Islet precursor cell (in vitro differentiated cells): ENCODE data around the gene RALGAPB.
"Not testable (repeated sequence)": the region's sequence is repeated elsewhere in the genome, so short reads cannot be mapped to it uniquely, and the experiment has no call there.

Experiments
- DNase-seq: peaks from one replicate; pipeline ENCODE4 v3.0.0-alpha.2; 2018

Gene RALGAPB

DNA sequence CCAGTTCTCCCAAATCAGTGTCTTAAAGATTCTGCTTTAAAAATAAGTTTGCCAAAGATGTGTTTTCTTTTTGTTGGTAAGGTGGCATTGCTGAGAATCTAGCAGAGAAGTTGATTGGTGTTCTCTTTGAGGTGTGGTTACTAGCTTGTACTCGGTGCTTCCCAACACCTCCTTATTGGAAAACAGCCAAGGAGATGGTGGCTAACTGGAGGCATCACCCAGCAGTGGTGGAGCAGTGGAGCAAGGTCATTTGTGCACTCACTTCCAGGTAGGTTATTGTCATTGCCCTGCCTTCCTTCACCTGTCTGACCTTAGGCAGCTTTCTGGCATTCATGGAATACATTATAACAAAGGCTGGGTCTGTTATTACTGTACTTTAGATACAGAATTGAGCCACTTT, 26.7 kb downstream of the RALGAPB start:
- DNase-seq: no peak

DNA sequence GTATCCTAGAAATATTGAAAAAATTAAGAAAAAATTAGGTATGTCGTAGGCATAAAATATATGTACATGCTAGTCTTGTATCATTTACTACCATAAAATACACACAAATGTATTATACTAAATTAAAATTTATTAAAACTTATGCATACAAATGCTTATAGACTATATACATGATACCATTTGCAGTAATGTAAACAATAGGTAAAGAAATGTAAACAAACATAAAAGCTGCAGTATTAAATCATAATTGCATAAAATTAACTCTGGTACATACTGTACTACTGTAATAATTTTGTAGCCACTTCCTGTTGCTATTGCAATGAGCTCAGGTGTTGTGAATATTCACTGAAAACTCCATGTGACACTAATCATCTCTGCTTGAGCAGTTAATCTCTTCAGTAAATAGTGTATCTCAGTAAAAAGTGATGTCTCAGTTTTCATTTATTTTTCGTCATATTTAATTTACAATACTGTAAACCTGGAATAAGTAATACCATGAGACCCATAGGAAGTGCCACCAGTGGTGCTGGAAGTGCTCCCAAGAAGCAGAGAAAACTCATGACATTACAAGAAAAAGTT, 29.3 kb downstream of the RALGAPB start:
- no peak for DNase-seq

DNA sequence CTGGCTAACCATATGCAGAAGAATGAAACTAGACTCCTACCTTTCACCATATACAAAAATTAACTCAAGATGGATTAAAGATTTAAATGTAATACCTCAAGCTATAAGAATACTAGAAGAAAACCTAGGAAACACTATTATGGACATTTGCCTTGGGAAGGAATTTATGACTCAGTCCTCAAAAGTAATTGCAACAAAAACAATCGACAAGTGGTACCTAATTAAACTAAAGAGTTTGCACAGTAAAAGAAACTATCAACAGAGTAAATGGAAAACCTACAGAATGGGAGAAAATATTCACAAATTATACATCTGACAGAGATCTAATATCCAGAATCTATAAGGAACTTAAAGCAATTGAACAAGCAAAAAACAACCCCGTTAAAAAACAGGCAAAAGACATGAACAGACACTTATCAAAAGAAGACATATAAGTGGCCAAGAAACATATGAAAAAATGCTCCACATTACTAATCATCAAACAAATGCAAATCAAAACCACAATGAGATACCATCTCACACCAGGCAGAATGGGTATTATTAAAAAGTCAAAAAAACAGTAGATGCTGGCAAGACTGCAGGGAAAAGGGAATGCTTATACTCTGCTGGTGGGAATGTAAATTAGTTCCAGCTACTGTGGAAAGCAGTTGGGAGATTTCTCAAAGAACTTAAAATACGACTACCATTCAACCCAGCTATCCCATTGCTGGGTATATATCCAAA, 31.9 kb downstream of the RALGAPB start:
- DNase-seq: no peak

DNA sequence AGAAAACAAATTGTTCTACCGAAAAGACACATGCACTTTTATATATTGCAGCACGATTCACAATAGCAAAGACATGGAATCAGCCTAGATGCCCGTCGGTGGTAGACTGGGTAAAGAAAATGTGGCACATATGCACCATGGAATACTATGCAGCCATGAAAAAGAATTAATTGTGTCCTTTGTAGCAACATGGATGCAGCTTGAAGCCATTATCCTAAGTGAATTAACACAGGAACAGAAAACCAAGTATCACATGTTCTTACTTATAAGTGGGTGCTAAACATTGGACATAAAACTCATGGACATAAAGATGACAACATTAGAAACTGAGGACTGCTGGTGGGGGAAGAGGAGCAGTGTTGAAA, 32.4 kb downstream of the RALGAPB start:
- DNase-seq: no peak

DNA sequence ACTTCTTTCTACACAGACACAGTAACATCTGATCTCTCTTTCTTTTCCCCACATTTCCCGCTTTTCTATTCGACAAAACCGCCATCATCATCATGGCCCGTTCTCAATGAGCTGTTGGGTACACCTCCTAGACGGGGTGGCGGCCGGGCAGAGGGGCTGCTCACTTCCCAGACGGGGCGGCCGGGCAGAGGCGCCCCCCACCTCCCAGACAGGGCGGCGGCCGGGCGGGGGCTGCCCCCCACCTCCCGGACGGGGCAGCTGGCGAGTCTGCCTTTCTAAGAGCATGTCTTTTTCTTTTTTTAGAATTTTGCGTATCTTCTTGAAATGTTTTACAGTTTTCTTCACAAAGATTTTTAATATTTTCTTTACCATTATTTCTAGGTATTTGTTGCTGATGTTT, 39.1 kb downstream of the RALGAPB start:
- DNase-seq: not testable (repeated sequence)

DNA sequence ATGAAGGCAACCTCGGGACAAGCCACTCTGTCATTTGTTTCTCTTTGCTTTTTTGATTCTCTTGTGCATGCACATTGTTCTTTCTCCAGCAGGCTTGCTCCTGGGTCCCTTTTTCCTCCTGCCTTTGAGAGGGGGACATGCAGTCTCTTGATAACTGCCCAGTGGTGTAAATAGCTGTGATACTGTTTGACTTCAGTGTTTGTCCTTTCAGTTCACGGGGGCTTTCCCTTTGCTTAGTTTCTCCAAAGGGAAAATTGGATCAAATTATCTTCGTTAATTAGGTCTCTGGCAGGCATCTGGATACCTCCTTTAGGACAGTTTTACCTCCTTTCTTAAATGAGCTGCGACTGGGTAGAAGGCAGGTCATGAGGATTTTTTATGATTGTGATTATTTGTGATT, 41.5 kb downstream of the RALGAPB start:
- no peak for DNase-seq

DNA sequence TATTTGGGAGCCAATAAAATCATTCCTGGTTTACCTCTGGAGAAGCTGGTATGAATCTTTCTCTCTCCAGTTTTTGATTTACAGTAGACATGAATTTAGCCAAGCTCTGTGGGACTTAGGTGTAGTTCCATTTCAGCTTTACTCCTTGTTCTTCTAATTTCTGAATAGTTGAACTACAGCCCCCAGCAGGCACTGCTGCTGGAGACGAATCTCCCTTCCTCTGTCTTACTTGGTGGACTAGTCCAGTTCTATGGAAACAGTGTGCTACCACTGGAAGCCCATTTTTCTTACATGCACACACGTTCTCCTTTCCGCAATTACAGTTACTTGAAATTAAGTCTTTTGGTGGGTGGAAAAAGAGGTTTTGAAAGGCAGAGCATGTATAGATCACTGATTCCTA, 42.3 kb downstream of the RALGAPB start:
- no peak for DNase-seq

DNA sequence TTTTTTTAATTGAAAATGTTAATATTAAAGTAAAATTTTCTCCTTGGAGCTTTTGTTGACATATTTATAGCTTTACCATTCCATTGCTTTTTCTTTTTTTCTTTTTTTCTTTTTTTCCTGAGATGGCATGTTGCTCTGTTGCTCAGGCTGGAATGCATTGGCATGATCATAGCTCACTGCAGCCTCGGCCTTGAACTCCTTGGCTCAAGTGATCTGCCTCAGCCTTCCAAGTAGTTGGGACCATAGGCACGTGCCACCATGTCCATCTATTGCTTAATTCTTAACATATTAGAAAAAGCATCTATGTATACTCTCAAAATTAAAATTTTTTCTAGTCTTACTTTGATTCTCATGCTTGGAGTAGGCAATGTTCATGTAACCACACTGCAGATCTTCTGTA, 43.0 kb downstream of the RALGAPB start:
- DNase-seq: no peak

DNA sequence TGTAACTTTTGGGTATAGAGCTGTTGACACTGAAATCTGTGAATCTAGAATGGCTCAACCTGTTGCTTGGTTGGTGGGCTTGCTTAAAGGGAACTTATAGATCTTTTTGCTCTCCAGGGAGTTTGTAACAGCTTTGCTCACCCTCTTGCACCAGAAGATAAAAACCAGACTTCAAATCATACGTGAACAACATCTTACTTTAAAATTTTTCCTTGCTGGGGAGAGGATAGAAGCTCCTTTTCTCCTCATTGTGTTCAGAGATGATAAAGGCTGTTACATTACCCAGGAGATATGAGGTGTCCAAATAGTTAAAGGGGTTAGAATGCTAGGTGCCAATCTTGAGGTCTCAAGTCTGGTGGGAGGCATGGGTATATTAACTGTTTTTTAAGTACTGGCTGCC, 46.8 kb downstream of the RALGAPB start:
- DNase-seq: no peak

DNA sequence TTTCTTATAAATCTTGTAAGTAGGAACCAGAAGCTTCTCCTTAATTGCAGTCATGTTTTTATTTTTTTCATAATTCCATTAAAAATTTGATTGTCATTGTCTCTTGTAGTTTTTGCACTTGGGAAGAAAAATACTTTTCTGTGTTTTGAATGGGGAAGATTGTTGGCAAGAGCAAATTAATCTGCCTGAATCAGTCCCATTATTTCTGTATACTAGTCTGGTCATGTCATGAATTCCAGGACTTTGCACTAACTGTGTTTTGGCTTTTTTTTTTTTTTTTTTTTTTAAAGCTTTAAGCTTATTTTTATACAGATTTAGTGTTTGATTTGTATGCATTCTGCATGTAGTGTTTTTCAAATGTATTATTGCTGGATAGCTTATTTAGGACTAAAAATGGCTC, 47.6 kb downstream of the RALGAPB start:
- no peak for DNase-seq

DNA sequence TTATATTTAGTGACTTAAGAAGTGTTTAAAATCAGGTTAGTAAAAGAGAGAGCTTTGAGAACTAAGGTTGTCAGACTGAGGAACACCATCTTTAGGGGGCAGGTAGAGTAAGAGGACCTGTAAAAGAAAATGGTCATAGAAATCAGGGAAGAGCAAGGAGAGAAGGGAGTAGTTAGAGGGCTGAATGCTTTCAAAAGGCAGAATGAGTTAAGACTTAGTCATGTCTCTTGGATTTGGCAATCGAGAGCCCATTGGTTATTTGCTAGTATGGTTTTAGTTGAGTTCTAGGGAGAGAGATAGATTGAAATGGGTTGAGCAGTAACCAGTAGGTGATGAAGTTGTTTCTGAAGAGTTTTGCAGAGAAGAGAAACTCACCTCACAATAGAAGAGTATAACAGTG, 51.1 kb downstream of the RALGAPB start:
- no peak for DNase-seq

DNA sequence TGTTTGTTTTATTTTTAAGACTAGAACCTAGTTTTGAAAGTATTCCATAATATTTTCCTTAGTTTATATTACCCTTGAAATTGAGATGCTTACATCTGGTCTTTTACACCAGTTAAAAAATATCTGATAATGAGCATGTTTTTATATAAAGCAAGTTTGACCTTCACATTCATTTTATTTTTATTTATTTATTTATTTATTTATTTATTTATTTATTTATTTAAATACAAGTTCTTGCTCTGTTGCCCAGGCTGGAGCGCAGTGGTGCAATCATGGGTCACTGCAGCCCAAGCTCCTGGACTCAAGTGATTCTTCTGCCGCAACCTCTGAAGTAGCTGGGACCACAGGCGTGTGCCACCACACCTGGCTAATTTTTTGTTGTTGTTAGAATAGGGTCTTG, 55.5 kb downstream of the RALGAPB start:
- no peak for DNase-seq

DNA sequence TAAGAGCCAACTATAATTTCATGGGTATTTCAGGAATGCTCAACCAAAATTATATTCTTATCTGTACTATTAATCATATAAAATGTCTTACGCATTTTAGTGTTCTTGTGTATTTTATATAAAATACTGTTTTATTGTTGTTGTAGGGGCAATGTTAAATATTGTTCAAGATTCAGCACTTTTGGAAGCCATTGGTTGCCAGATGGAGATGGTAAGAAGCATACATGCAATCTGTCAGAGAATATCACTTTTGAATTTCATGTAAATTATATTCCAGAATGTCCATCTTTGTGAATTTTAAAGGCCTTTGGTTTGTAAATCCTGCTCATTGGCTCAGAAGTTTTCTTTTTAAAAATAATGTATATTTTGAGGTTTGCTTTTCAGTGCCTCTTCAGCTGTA, 58.4 kb downstream of the RALGAPB start:
- no peak for DNase-seq

DNA sequence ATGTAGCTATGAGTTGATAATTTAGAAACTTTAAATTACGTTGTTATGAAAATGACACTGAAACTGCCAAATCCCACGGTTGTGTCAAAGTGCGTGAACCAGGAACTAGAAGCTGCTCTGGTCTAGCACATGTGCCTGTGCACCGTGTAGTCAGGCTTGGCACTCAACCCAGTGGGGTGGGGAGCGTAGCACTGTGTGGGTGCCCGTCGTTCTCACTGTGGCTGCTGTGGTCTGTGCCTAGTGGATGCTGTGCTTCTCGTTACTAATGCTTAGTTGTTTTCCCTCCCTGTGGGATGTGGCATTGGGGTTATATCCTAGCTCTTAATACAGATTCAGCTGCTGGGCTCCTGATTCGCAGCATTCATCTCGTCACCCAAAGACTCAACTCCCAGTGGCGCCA, 62.1 kb downstream of the RALGAPB start:
- DNase-seq: no peak

DNA sequence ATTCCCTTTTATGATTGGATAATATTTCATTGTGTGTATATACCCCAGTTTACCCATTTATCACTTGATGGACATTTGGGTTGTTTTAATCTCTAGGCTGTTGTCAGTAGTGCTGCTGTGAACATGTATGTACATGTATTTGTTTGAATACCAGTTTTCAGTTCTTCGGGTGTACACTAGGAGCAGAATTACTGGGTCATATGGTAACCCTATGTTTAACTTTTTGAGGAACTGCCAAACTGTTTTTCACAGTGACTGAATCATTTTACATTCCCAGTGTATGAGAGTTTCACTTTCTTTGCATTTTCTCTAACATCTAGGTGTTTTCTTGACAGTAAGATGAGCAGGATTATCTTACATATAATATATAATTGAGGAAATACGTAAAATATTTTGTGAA, 63.7 kb downstream of the RALGAPB start:
- no peak for DNase-seq

DNA sequence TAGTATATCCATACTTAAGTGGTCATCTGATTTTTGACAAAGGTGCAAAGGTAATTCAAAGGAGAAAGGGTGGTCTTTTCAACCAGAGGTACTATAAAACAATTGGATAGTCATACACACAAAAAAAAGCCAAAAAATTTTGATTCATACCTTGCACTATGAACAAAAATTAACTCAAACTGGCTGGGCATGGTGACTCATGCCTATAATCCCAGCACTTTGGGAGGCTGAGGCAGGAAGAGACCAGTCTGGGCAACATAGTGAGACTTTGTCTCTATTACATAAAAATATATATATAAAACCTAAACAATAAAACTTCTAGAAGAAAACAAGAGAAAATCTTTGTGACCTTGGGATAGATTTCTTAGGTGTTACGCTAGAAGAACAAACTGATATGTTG, 64.5 kb downstream of the RALGAPB start:
- DNase-seq: no peak

DNA sequence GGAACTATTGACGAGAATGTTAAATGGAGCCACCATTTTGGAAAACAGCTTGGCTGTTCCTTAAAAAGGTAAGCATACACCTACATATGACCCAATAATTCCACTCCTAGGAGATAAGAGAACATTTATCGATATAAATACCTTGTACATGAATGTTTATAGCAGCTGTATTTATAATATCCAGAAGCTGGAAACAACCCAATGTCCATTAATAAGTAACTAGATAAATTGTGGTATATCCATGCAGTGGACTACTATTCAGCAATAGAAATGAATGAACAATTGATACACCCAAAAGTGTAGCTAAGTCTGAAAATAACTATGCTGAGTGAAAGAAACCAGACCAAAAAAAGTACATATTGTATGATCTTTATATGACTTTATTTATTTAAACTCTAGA, 66.1 kb downstream of the RALGAPB start:
- DNase-seq: no peak

DNA sequence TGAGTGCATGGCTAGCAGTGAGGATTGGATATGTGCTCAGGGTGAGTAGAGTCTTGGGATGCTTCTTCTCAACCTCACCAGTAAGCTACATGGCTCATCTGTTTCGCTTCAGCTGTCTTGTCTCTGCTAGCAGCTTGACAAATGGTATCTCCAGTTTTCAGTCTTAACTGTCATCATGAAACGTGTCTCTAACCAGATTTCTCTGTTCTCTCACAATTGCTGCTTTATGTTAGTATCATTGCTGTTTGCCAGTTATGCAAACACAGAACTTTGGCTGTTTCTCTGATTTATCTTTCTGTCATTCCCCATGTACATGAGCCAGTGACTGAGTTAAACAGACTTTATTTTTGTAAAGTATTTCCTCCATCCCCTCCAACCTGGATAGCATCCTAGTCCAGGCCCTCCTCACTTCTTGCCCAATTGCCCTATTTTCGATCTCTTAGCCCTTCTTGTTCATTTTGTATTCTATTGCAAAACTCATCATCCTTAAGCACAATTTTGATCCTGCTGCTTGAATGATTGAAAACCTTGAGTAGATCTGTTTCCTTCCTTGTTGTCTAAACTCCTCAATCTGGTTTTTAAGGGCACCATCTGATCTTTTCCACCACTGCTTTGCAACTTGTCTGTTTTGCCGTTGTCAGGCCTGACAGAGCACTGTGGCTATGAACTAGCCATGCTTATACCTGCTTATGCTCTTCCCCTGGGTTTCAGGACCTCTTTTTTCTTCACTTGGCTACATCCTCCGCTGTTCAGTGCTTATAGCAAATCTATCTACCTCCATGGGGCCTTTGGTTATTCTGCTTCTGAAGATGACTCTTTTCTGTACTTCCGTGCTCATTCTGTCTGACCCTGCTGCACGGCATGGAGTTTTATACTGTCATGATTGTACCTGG, 70.6 kb downstream of the RALGAPB start:
- no peak for DNase-seq

DNA sequence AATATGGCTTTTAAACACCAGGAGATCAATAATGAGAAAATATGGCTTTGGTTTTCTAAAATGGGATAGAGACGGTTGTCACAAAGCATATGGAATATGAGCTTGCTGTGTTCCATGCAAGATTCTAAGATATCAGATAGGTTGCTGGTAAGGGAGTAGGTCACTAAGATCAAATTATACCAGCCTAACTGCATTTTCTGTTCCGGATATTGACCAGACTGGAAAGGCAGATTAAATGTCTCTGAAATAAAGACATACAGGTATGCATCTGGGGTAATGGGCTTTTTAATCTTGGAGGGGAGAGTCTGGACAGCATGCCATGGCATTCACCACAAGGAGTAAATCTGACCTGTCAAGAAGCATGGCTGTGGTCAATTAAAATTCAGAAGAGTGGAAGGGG, 73.1 kb downstream of the RALGAPB start:
- DNase-seq: no peak

DNA sequence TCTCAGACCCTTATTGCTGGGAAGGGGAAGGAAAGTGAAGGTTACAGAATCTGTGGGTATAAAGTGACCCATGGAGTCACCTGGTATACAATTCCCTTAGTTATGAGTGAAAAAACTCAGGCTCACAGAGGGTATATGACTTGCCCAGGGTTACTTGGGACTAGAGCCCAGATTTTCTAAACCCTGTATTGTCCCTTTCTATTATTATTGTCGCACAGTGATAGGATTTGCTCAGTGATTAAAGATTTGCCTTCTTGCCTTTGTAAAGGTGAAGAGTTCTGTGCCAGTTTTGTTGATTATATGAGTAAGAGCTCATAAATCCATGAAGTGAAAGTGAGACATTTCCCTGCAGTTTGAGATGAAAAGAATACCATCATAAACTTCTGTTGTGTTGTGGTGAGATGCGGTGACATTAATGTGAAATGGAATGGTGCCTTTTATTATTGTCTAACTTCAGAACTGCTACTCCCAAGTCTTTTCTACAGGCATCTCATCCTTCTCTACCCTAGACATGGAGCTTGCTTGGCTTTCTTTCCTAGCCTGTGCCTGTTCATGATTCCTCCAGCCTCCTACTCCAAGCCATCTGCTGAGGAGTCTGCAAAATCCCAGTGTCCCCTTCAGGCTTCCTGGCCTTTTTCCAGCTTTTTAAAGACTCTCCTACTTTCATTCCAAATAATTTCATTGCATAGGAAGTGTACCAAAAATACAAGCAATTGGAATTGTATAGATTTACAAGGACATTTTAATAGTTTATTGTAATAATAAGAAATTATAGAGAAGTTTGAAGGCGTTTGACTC, 74.8 kb downstream of the RALGAPB start:
- DNase-seq: no peak

DNA sequence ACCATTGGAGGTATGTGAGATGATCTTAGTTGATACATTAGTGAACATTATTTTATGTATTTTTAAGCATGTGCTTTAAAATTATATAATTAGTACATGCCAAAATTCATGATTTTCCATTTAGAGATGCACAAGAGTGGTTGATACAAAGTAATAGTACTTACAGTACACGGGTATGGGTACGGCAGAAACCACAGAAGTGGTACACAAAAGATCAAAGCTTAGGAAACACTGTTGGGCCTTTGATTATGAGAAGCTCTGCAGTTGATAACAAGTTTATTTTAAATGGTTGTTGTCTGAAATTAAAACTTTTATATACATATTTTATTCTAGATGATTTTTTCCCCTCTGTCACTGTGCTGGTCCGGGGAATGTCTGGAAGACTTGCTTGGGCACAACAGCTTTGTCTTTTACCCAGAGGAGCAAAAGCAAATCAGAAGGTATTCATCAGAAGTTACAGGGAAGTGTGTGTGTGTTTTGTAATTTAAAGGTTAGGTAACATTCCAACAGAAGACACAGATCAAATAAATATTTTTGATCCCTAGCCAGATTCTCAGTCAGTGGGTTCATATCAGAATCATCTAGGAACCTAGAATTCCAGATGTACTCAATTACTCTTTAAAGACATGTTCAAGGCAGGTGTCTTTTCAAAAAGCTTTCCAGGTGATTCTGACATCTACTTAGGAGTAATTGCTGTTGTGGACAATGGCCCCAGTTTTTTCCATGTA, 75.9 kb downstream of the RALGAPB start:
- DNase-seq: no peak

DNA sequence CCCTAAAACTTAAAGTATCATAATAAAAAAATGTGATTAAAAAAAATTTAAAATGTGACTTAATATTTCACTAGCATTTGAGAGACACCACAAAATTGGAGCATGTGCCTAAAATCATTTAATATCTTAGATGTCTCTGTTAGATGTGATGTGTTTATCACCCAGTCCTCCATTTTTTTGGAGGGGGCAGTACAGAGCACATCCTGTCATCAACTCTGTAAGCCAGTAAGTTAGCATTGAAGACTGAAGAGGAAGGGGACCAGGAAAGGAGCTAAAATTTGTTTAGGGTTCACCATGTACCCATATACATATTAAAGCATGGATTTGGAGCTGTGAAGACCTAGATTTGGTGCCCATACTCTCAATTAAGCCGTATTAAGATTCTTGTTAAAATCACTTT, 77.6 kb downstream of the RALGAPB start:
- no peak for DNase-seq
